ENCODE results near the gene CYFIP1. TPM values are rescaled to one million over a fixed set of nuclear protein-coding genes. Genes with fewer than 3 reads are reported as not detected.

The CYFIP1 gene
- total and polyA plus RNA-seq, 3 experiments from 2014 or later: 4.8 to 27.3 (median 24.0) TPM

DNA sequence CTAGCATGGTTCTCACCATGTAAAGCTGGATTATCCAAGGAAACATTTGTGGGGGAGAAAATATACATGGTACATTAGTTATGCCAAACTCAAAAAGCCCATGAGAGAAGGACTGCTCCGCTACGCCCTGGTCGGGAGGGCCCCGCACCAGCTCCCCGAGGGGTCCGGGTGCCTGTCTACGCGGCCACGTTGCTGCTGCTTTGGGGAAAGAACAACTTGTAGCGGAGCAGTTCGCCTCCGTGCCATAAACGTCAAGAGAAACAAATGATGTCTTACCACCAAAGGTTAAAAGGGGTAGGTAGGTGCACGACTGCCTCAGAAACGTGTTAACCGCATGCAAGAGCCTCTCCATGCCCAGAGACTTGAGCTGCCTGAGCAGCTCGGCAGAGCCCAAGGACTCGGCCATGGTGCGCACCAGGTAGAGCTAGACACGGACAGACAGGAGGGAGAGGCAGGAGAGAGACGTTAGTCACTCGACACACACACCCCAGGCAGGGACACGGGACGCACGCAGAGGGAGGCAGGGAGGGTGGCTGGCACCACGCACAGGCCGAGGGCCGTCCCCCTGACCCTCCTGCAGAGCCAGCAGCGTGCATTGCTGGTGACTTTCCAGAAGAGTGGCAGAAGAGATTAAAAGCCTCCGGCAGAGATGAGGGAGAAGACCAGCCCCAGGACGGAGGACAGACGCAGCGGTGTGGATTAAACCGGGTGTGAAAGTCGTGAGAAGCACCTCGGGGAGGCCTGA, 63.4 kb downstream of the CYFIP1 start:
- Mint-ChIP-seq H3K9me3 (no peaks in the 10 kb centered on the region), H3K27me3 (peaks cover 0 to 2% of the 10 kb centered on the region in 2 donors)
- no peaks in the 10 kb centered on the region for H3K36me3 ChIP-seq (ENCODE audit: insufficient read depth, low read length)

DNA sequence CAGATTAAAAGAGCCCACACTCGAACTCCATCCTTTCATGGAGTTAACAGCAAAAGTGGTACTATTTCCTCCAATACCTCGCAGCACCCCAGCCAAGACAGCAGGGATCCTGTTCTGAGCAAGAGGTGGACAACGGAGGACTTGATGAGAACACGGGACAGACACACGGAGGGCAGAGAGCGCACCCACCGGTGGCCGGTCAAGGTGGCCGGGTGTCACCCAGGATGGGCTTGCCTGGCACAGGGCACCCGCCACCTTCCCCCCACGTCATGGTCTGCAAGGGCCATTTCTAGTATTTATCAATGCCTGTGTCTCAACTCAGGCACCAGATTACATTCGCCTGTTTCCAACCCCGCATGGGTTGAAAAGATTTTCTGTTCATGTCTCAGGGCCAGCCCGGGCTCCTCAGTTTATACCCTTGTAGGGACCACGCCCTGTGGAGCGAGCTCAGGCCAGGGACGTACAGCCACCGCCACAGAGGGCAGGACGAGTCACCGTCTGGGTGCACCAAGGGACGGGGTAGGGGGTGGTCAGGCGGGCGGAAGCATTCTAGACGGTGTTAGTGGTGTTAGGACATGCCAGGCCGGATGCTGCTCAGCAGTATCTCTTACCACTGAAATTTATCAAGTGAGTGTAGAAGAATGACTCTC, 64.2 kb downstream of the CYFIP1 start:
- no peak overlapping the region for H3K27ac Mint-ChIP-seq
- no peaks in the 10 kb centered on the region for H3K36me3 ChIP-seq (ENCODE audit: insufficient read depth, low read length)
- CTCF ChIA-PET: no interaction called here

More for the DNA sequence above, 63.4 kb downstream of the CYFIP1 start:
- no peak overlapping the region for H3K4me3 ChIP-seq (ENCODE audit: low read length)
- H3K36me3 Mint-ChIP-seq: peaks cover 0 to 1% (median 0%) of the 10 kb centered on the region in 3 donors
- H3K9me3 ChIP-seq (ENCODE audit: low read length): no peaks in the 10 kb centered on the region
- H3K4me1 Mint-ChIP-seq: no peaks in the 10 kb centered on the region
- H3K4me1 ChIP-seq (ENCODE audit: insufficient read depth, low read length): no peaks in the 10 kb centered on the region
- no peak overlapping the region for H3K27ac ChIP-seq (ENCODE audit: low read depth, low read length)
- H3K4me3 Mint-ChIP-seq: no peak overlapping the region
- ChIA-PET CTCF (no interaction called here), POLR2A (no interaction called here)
- H3K27me3 ChIP-seq (ENCODE audit: insufficient read depth, low read length, poor library complexity, severe bottlenecking): no peaks in the 10 kb centered on the region
- no peak for DNase-seq
- peak overlapping the region in 1 of 8 donors; percentile 17 for H3K27ac Mint-ChIP-seq

DNA sequence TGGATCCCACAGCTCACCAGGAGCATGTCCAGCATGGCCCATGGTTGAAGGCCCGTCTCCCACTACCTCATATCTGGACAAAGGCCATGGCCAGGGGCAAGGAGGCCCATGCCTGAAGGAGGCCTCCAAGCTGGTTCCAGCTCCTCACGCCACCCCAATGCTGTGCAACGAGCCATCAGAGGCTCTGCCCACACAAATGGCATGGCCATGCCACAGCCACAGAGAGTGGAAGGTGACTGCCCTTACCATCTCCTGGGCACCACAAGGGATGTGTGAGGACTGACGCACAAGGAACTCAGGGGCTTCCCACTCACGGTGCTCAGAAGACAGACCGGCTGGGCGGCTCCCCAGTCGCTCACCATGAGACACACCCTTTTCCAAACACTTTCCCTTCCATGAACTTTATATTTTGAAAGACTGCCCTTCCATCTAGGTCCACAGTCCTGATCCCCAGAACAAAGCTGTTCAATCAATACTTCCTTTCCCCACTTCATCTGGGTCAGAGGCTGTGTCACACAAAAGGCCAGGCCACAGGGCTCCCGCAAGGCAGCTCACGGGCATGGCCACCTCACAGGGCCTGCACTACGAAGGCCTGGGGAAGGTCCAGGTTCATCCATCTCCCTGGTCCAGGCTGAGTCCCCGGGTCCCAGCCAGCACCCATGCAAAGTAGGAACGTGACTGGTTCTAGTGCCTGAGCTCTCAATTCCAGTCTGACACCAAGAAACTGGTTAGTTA, 66.4 kb downstream of the CYFIP1 start:
- Mint-ChIP-seq H3K36me3 (peaks cover 1 to 6% (median 3%) of the 10 kb centered on the region in 3 donors), H3K4me3 (no peak overlapping the region), H3K27me3 (peaks cover 0 to 2% of the 10 kb centered on the region in 2 donors), H3K4me1 (no peaks in the 10 kb centered on the region), H3K9me3 (no peaks in the 10 kb centered on the region), H3K27ac (no peak overlapping the region)
- no peak overlapping the region for H3K4me3 ChIP-seq (ENCODE audit: low read length)
- no peak for DNase-seq
- H3K27ac ChIP-seq (ENCODE audit: low read depth, low read length): no peak overlapping the region
- CTCF ChIA-PET: no interaction called here
- H3K4me1 ChIP-seq (ENCODE audit: insufficient read depth, low read length): no peaks in the 10 kb centered on the region
- POLR2A ChIA-PET: no interaction called here
- no peaks in the 10 kb centered on the region for H3K36me3 ChIP-seq (ENCODE audit: insufficient read depth, low read length)
- H3K9me3 ChIP-seq (ENCODE audit: low read length): no peaks in the 10 kb centered on the region
- H3K27me3 ChIP-seq (ENCODE audit: insufficient read depth, low read length, poor library complexity, severe bottlenecking): no peaks in the 10 kb centered on the region

More for the DNA sequence above, 64.2 kb downstream of the CYFIP1 start:
- H3K9me3 Mint-ChIP-seq: no peaks in the 10 kb centered on the region
- no peaks in the 10 kb centered on the region for H3K4me1 ChIP-seq (ENCODE audit: insufficient read depth, low read length)
- H3K4me1 Mint-ChIP-seq: no peaks in the 10 kb centered on the region
- no peak overlapping the region for H3K4me3 ChIP-seq (ENCODE audit: low read length)
- no peak overlapping the region for H3K4me3 Mint-ChIP-seq
- no peaks in the 10 kb centered on the region for H3K9me3 ChIP-seq (ENCODE audit: low read length)
- POLR2A ChIA-PET: no interaction called here
- DNase-seq: no peak
- H3K36me3 Mint-ChIP-seq: peaks cover 0 to 1% (median 1%) of the 10 kb centered on the region in 3 donors
- H3K27ac ChIP-seq (ENCODE audit: low read depth, low read length): no peak overlapping the region
- H3K27me3 ChIP-seq (ENCODE audit: insufficient read depth, low read length, poor library complexity, severe bottlenecking): no peaks in the 10 kb centered on the region
- H3K27me3 Mint-ChIP-seq: peaks cover 0 to 2% of the 10 kb centered on the region in 2 donors

DNA sequence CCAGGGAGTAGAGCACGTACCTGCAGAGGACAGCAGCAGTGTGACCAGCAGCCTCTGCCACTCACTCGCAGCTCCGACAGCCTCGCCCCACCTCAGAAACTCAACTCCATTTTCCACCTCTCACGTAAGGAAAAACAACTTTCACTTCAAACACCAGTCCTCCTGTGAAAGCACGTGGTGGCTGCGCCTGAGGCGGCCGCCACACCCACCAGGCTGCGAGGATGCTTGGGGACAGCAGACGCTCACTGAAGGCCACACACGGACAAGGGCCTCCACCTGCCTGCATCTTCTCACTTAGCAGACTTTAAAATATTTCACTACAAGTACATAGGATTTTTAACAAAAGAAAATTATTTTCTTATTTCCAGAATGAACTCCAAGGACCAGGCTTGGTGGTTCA, 67.9 kb downstream of the CYFIP1 start:
- Mint-ChIP-seq H3K36me3 (peaks cover 6 to 8% (median 8%) of the 10 kb centered on the region in 3 donors), H3K27me3 (peaks cover 0 to 2% of the 10 kb centered on the region in 2 donors), H3K4me3 (no peak overlapping the region), H3K9me3 (no peaks in the 10 kb centered on the region), H3K4me1 (no peaks in the 10 kb centered on the region), H3K27ac (peak overlapping the region in 1 of 8 donors; percentile 35)
- no peak overlapping the region for H3K27ac ChIP-seq (ENCODE audit: low read depth, low read length)
- CTCF ChIA-PET: no interaction called here
- H3K27me3 ChIP-seq (ENCODE audit: insufficient read depth, low read length, poor library complexity, severe bottlenecking): no peaks in the 10 kb centered on the region
- no peak overlapping the region for H3K4me3 ChIP-seq (ENCODE audit: low read length)
- no peaks in the 10 kb centered on the region for H3K36me3 ChIP-seq (ENCODE audit: insufficient read depth, low read length)
- no peaks in the 10 kb centered on the region for H3K9me3 ChIP-seq (ENCODE audit: low read length)
- DNase-seq: no peak
- POLR2A ChIA-PET: no interaction called here
- no peaks in the 10 kb centered on the region for H3K4me1 ChIP-seq (ENCODE audit: insufficient read depth, low read length)

DNA sequence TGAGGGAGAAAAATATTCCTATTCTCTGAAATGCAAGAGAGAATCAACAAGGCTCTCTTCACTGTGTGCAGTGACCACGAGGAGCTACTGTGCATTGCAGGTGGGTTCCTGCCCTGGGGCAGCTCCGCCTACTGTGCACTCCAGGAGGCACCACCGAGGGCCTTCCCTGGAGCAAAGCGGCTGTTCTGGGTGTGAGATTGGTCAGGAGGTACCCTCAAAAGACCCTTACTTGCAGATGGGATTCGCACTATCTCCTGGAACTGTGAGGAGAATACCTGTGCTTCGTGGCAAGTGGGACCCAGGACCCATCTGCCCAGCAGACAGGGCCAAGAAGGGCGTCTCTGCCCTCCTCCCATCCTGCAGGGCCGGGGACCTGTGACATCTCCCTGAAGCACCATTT, 68.9 kb downstream of the CYFIP1 start:
- no peaks in the 10 kb centered on the region for H3K4me1 ChIP-seq (ENCODE audit: insufficient read depth, low read length)
- no peak overlapping the region for H3K4me3 ChIP-seq (ENCODE audit: low read length)
- CTCF ChIA-PET: no interaction called here
- no peak overlapping the region for H3K27ac ChIP-seq (ENCODE audit: low read depth, low read length)
- POLR2A ChIA-PET: no interaction called here
- Mint-ChIP-seq H3K4me1 (no peaks in the 10 kb centered on the region), H3K27me3 (peaks cover 0 to 2% of the 10 kb centered on the region in 2 donors), H3K36me3 (peaks cover 6 to 8% (median 8%) of the 10 kb centered on the region in 3 donors), H3K9me3 (no peaks in the 10 kb centered on the region), H3K4me3 (no peak overlapping the region), H3K27ac (no peak overlapping the region)
- no peak for DNase-seq
- no peaks in the 10 kb centered on the region for H3K36me3 ChIP-seq (ENCODE audit: insufficient read depth, low read length)
- no peaks in the 10 kb centered on the region for H3K27me3 ChIP-seq (ENCODE audit: insufficient read depth, low read length, poor library complexity, severe bottlenecking)
- no peaks in the 10 kb centered on the region for H3K9me3 ChIP-seq (ENCODE audit: low read length)

DNA sequence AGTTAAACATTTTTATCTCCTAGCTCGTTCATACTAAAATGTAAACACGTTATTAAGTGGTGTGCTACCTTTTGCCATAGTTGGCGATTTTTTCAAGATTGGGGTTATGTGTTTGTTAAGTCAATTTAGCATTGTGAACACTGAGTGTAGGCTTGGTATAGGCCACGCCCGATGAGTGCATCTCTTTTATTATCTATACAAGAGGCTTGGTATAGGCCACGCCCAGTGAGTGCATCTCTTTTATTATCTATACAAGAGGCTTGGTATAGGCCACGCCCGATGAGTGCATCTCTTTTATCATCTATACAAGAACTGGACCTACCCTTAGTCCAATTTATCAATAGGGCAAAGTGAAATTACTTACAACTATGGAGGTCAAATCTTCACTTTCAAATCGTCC, 71.3 kb downstream of the CYFIP1 start:
- no peaks in the 10 kb centered on the region for H3K27me3 ChIP-seq (ENCODE audit: insufficient read depth, low read length, poor library complexity, severe bottlenecking)
- Mint-ChIP-seq H3K36me3 (peaks cover 5 to 8% (median 8%) of the 10 kb centered on the region in 3 donors), H3K27ac (no peak overlapping the region), H3K27me3 (no peaks in the 10 kb centered on the region), H3K9me3 (no peaks in the 10 kb centered on the region), H3K4me3 (no peak overlapping the region), H3K4me1 (no peaks in the 10 kb centered on the region)
- ChIA-PET CTCF (no interaction called here), POLR2A (no interaction called here)
- no peaks in the 10 kb centered on the region for H3K36me3 ChIP-seq (ENCODE audit: insufficient read depth, low read length)
- no peak overlapping the region for H3K27ac ChIP-seq (ENCODE audit: low read depth, low read length)
- DNase-seq: no peak
- H3K9me3 ChIP-seq (ENCODE audit: low read length): no peaks in the 10 kb centered on the region
- no peak overlapping the region for H3K4me3 ChIP-seq (ENCODE audit: low read length)
- H3K4me1 ChIP-seq (ENCODE audit: insufficient read depth, low read length): no peaks in the 10 kb centered on the region

DNA sequence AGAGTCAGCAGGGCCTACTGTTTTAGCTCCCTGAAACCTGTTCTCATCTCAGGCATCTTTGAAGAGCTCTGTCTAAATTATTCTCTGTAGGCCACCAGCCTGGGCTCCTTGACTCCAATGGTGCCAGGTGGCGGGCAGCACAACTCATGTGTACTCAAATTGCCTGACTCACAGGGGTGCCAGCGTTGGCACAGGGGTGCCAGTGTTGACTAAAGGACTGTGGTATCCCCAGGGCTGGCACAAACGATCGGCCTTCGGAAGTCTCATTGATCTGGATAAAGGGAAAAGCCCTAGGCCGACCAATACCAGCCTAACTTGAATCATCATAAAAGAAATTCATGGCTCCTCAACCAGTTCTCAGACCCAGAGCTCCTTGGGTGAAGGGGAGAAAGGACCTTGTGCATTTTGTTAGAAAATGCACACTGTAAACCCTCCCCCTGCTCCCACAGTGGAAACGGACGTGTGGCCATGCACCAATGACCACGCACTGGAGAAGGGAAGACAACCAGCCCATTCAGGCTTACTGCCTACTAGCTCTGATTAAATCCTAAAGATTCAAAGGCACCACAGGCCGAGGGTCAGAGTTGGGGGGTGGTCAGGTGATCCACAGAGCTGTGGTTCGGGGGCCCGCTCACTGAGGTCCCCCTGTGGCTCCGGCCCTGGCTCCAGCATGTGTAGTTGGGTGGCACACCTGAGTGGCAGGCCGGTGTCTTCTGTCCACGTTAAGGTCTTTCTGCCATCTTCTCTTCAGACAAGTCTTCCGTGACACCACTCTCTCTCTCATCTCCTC, 72.8 kb downstream of the CYFIP1 start:
- ChIA-PET POLR2A (no interaction called here), CTCF (no interaction called here)
- no peaks in the 10 kb centered on the region for H3K4me1 ChIP-seq (ENCODE audit: insufficient read depth, low read length)
- no peaks in the 10 kb centered on the region for H3K9me3 ChIP-seq (ENCODE audit: low read length)
- no peak overlapping the region for H3K27ac ChIP-seq (ENCODE audit: low read depth, low read length)
- H3K4me3 Mint-ChIP-seq: no peak overlapping the region
- no peaks in the 10 kb centered on the region for H3K27me3 Mint-ChIP-seq
- no peak overlapping the region for H3K27ac Mint-ChIP-seq
- no peaks in the 10 kb centered on the region for H3K9me3 Mint-ChIP-seq
- H3K36me3 ChIP-seq (ENCODE audit: insufficient read depth, low read length): no peaks in the 10 kb centered on the region
- no peak for DNase-seq
- H3K27me3 ChIP-seq (ENCODE audit: insufficient read depth, low read length, poor library complexity, severe bottlenecking): no peaks in the 10 kb centered on the region
- no peak overlapping the region for H3K4me3 ChIP-seq (ENCODE audit: low read length)
- peaks cover 5 to 8% (median 8%) of the 10 kb centered on the region in 3 donors for H3K36me3 Mint-ChIP-seq
- no peaks in the 10 kb centered on the region for H3K4me1 Mint-ChIP-seq
